Superior temporal gyrus (tissue), 1 donor: Measurements from ENCODE around the gene ACE2.
"Not testable (repeated sequence)": the region's sequence is repeated elsewhere in the genome, so short reads cannot be mapped to it uniquely, and the experiment has no call there.

ENCODE experiments used
- DNase-seq: peaks from one replicate; pipeline ENCODE4 v3.0.0-alpha.2; 2016; ENCODE audit errors: extremely low spot score

Gene ACE2

GRCh38 chrX:15600745-15601144, at the start of gene ACE2:
Gene ACE2 (minus strand): TSS chrX:15600960. CDS start chrX:15600911, 49 bp downstream.
- DNase-seq: no peak

- not testable (repeated sequence) for DNase-seq
Observed at GRCh38 chrX:15647510-15647909, 46.8 kb upstream of the ACE2 start.

GRCh38 chrX:15646543-15646942, 45.8 kb upstream of the ACE2 start:
- DNase-seq: no peak

GRCh38 chrX:15646031-15646430, 45.3 kb upstream of the ACE2 start:
- DNase-seq: no peak

- DNase-seq: no peak
Observed at GRCh38 chrX:15645266-15645665, 44.5 kb upstream of the ACE2 start.

GRCh38 chrX:15644560-15644872, 43.8 kb upstream of the ACE2 start:
- DNase-seq: no peak

GRCh38 chrX:15643786-15644559, 43.2 kb upstream of the ACE2 start:
- no peak for DNase-seq

- DNase-seq: no peak
Observed at GRCh38 chrX:15631637-15632036, 30.9 kb upstream of the ACE2 start.

- no peak for DNase-seq
Observed at GRCh38 chrX:15623054-15623453, 22.3 kb upstream of the ACE2 start.

GRCh38 chrX:15619053-15619755, 18.4 kb upstream of the ACE2 start:
- DNase-seq: no peak

- DNase-seq: no peak
Observed at GRCh38 chrX:15617111-15617510, 16.4 kb upstream of the ACE2 start.

GRCh38 chrX:15616531-15616930, 15.8 kb upstream of the ACE2 start:
- DNase-seq: no peak

- no peak for DNase-seq
Observed at GRCh38 chrX:15607067-15607466, 6.3 kb upstream of the ACE2 start.

- DNase-seq: no peak
Observed at GRCh38 chrX:15606136-15606535, 5.4 kb upstream of the ACE2 start.

GRCh38 chrX:15605226-15605625, 4.5 kb upstream of the ACE2 start:
- DNase-seq: no peak

- no peak for DNase-seq
Observed at GRCh38 chrX:15602761-15603160, 2.0 kb upstream of the ACE2 start.

- DNase-seq: no peak
Observed at GRCh38 chrX:15601932-15602331, 1.2 kb upstream of the ACE2 start.

GRCh38 chrX:15600049-15600448, 711 bp downstream of the ACE2 start:
- no peak for DNase-seq

GRCh38 chrX:15599461-15599860, 1.3 kb downstream of the ACE2 start:
- DNase-seq: no peak

GRCh38 chrX:15598026-15598425, 2.7 kb downstream of the ACE2 start:
- DNase-seq: no peak

- no peak for DNase-seq
Observed at GRCh38 chrX:15594371-15594770, 6.4 kb downstream of the ACE2 start.

- no peak for DNase-seq
Observed at GRCh38 chrX:15579778-15580747, 20.7 kb downstream of the ACE2 start.
